Measurements from ENCODE around the gene TOP2A.
"Not testable (repeated sequence)": the region's sequence is repeated elsewhere in the genome, so short reads cannot be mapped to it uniquely, and the experiment has no call there.

TOP2A gene

DNA sequence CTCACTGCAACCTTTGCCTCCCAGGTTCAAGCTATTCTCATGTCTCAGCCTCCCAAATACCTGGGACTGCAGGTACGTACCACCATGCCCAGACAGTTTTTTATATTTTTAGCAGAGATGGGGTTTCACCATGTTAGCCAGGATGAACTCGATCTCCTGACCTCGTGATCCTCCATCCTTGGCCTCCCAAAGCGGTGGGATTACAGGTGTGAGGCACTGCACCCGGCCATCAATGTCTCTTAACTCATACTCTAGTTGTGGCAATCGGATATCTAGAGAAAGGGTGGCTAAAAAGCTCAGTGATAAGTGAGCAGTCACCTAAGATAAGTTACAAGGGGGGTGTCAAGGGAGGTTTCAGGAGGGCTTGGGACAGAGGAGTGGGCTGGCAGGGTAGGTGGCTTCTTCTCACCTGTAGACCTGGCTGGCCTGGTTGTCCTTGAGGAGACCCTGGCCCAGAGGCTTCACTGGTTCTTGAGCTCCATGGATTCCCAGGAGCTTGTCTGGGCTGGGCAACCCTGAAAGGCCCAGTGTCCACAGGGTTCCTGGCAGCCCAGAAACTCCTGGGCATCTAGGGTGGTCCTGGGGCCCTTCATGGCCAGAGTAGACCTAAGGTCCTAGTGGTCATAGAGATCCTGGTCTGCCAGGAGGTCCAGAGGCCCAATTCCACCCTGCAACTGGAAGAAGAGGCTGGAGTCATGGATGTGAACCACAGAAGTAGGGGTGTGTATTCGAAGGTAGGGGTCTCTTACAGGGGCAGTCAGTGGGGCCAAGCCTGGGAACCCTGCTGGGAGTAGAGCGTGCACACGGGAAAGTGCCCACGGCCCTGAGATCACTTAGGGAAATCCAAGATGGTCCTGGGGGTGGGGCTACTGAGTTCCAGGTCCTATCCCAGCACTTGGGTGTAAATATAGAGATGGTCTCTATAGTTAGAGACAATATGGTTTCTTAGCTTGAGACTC is 12.9 kb upstream of the TOP2A start:
- DNase-seq (ENCODE audit: low spot score) = no peak

DNA sequence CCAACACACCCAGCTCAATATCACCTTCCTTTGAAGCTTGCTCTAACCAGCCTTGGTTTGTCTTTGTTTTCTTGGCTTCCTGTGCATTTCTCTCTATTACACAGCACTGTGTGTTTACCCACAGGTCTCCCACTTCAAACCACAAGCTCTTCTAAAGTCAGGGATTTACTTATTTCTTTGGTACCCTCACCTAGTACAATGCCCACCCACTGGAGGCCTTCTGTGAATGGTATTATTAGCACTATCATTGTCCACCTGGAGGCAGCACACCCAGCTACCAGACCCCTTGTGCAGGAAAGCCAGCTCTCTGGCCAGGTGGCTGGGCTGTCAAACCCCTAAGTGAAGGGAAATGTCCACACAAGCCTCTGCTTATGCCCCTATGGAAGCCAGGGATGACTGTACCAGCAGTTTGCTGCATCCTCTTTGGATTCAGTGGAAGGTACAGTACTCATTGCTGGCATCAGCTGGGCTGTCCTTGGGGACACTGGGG is 9.4 kb upstream of the TOP2A start:
- no peak for DNase-seq (ENCODE audit: low spot score)

DNA sequence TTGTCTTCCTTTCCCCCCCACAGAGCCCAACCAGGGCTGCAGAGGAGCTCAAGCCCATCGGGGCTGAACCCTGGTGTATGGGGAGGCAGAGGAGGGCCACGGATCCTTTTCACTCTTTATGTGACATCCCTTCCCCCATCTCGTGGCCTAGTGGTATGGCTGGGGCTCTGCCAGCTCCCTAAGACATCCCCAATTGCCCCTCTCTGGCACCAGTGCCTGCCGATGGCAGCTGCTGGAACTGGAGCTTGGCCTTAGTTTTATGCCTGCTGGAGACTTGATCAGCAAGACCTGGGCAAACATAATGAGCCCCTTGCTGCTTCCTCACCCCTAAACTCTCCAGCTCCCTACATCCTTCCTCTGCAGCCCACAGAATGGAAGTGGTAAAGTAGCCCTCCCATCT is 8.0 kb upstream of the TOP2A start:
- no peak for DNase-seq (ENCODE audit: low spot score)

DNA sequence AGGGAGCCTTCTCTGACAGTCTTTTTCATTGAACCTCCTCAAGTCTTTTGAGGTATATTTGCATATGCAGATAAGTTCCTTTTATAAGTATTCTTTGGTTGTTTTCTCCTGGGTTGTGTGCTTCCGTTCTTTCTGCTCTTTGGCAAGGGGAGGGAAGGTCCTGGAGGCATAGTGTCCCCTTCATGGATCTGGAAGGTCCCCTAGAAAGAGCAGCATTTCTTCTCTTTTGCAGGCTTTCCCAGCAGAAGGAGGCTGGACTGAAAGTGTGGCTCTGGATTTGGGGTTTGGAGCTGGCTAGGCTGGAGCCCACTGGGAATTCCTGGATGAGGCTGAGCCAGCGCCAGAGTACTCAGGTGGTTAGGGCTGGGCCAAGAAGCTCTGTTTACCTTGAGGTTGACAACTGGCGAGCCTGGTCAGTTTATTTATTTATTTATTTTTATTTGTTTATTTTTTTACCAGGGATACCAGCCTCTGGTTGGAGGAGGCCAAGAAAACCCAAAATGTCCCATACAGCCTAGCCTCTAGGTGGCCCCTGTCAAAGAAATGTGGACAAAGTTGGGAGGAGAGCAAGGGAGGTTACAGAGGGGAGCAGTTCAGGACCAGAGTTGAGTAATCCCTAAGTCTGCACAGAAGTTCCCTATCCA is 5.4 kb upstream of the TOP2A start:
- no peak for DNase-seq (ENCODE audit: low spot score)

DNA sequence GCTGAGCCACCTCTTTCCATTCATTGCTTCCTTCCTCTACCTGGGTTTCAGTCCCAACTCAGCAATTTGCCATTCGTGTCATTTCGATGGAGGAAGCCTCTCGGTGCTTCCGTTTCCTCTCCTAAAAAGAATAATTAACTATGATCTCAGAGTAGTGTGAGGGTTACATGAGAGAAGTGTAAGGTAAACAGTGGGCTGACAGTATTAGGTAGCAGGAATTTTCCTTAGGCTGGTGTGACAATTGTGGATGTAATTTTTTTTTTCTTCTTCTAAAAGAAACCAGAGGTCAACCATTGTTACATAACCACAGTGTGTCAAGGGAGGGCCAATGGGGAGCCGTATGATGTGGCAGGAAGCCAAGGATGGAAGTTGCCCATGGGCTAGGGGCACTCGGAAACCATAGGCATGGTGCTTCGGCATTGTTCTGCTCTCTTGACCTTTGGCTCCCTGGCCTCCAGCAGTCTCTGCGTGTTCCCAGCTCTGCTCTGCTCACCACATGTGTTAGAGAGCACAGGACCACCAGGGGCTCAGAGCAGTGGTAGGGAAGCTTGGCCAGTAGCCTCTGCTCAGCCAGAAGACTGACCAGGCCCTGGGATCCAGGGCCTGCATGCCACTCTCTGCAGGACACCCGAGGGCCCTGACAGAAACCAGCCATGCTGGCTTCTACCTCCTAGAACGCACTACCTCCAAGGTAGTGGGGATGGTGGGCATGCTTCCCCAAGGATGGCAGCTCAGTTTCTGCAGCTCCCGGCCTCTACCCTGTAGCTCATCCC is 2.0 kb upstream of the TOP2A start:
- DNase-seq (ENCODE audit: low spot score) = no peak

DNA sequence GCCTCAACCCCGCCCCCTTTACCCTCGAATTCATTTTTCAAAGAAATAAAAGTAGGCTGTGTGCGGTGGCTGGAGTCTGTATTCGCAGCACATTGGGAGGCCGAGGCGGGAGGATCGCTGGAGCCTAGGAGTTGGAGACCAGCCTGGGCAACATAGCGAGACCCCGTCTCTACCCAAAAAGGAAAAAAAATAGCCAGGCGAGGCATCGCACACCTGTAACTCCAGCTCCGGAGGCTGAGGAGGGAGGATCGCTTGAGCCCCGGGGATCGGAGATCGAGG is 671 bp upstream of the TOP2A start:
- no peak for DNase-seq (ENCODE audit: low spot score)

DNA sequence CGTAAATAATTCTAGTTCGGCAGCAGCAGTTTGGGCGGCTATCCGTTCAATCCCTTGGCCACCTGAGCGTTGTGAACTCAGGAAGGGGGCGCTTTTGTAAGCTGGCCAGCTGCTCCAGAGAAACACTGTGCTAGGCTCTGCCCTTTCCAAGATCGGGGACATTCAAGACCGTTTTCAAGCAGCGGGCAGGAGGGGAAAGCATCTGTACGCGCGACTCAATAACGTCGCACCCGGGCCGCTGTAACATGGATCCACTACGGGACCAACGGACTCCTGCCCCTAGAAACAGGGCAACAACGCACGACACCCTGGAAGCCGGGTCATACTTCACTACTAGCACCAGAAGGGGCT is 463 bp downstream of the TOP2A start:
- DNase-seq (ENCODE audit: low spot score) = peak; percentile 59

DNA sequence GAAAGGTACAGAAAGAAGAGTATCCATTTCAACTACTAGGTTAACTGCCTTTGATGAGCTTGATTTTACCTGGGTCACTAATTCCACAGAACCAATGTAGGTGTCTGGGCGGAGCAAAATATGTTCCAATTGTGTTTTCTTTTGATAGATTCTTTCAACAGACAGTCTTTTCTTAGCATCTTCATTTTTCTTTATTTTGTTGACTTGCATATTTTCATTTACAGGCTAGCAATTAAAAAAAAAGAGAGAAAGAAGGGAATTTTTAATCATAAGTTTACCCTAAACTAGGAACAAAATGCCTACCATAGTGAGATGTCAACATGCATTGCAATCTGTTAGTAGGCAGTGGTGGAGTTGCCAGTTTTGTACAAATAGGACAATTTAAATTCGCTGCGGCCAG is 1.0 kb downstream of the TOP2A start:
- no peak for DNase-seq (ENCODE audit: low spot score)

DNA sequence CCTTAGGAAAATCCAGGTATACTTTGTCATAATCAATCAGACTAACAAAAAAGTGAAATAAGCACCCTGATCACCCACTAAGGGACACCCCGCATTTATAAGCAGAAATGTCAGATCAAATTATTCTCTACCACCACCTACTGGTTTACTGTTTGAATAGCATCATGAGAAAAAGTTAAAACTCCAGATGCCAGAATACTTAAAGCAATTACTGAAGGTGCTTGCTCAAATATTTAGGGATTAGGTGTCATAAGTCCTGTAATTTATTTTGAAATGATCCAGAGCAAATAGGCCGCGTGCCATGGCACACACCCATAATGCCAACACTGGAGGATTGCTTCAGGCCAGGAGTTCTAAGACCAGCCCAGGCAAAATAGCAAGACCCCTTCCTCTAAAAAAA is 2.3 kb downstream of the TOP2A start:
- DNase-seq (ENCODE audit: low spot score) = peak; percentile 69

DNA sequence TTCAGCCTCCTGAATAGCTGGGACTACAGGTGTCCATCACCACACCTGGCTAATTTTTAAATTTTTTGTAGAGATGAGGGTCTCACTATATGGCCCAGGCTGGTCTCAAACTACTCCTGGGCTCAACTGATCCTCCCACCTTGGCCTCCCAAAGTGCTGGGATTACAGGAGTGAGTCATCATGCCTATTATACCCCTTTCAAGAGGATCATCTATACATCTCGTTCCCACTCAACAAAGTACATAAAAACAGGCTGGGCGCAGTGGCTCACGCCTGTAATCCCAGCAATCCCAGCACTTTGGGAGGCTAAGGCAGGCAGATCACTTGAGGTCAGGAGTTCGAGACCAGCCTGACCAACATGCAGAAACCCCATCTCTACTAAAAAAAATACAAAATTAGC is 3.4 kb downstream of the TOP2A start:
- DNase-seq (ENCODE audit: low spot score) = not testable (repeated sequence)

DNA sequence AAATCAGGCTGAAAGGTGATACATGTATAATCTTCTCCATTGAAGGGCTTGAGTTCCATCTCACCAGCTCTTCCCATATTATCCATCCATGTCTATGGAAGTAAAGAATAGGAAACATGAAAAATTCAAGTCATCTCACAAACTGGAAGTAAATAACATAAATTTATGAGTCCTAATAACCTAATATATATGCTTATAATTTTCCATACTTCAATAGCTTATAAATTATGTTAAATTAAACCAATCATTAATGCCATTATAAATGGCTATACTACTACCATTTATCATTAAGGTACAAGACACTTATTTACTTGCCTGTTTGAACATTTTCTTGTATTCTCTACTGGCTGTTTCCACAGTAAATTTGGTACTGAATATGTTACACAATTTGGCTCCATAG is 4.8 kb downstream of the TOP2A start:
- no peak for DNase-seq (ENCODE audit: low spot score)

DNA sequence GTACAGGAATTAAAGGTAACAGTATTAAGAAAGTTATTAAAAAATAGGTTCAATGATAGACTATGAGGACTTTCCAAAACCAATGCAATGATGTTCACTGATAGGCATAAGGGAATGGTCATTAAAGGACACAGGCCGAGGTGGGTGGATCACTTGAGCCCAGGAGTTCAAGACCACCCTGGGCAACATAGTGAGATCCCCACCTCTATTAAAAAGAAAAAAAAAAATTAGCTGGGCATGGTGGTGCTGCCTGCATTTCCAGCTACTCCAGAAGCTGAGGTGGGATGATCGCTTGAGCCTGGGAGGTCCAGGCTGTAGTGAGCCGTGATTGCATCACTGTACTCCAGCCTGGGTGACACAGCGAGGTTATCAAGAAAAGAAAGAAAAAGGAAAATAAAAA is 5.9 kb downstream of the TOP2A start:
- no peak for DNase-seq (ENCODE audit: low spot score)

DNA sequence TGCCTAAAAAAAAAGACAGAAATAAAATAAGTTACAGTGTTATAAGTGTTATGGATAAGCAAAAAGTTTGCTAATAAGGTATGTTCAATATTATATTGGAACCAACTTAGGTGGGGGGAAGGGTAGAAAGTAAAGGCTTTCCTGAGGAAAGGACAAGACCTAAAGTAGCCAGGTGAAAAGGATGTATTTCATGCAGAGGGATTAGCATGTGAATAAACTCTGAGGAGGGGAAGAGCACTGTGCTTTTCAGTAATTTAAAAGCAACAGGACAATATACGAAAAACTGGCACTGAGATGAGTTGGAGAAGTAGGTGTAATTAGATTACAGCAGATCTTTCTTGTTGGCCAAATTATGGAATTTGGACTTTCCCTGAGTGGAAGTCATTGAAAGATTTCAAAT is 7.6 kb downstream of the TOP2A start:
- DNase-seq (ENCODE audit: low spot score) = no peak

DNA sequence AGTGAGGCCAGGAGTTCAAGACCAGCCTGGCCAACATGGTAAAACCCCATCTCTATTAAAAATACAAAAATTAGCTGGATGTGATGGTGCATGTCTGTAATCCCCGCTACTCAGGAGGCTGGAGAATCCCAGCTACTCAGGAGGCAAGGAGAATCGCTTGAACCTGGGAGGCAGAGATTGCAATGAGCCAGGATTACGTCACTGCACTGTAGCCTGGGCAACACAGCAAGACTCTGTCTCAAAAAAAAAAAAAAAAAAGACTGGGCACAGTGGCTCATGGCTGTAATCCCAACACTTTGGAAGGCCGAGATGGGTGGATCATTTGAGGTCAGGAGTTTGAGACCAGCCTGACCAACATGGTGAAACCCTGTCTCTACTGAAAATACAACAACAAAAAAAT is 8.2 kb downstream of the TOP2A start:
- not testable (repeated sequence) for DNase-seq (ENCODE audit: low spot score)

DNA sequence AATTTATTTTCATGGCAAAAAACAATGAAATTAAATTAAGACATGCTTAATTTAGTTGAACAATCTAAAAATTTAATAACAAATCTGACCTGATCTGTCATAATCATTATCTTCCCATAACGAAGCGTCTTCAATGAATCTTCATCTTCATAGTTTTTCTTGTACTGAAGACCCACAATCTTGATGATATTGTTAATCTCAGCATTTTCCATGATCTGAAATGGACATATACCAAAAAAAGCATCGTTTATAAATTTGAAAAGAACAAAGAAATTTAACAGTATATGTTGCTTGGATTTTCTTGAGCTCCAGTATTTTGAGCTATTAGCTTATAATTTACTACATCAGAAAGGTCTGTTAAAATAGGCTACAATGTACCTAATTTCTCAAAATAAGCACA is 10.2 kb downstream of the TOP2A start:
- no peak for DNase-seq (ENCODE audit: low spot score)

DNA sequence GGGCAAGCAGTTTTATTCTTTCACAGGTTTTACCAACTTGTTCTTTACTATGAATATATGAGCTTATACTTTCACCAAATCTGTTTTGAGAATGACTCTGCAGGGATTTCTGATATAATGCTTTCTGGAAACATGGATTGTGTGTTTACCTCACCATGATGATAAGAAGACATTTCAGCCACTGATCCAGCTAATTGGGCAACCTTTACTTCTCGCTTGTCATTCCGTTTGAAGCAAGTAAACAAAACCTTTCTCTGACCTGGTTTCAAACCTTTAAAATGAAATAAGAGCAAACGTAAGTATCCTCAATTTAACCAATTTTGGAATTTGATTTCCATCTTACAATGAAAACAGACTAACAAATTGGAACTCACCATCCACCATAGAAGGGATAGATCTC is 13.7 kb downstream of the TOP2A start:
- DNase-seq (ENCODE audit: low spot score) = no peak

DNA sequence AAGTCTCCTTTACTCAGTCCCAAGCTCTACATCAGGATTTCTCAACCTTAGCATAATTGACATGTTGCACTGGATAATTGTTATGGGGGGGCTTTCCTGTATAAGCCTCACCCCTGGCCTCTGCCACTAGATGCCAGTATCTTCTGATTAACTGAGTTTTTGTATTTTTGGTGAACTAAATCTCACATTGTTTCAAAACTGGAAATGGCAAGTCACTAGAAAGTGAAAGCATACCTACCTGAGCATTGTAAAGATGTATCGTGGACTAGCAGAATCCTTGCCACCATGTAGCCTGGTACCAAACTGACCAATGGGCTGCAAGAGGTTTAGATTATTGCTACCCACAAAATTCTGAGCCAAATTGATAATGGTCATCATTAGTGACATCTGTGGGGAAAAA is 15.0 kb downstream of the TOP2A start:
- DNase-seq (ENCODE audit: low spot score) = no peak

DNA sequence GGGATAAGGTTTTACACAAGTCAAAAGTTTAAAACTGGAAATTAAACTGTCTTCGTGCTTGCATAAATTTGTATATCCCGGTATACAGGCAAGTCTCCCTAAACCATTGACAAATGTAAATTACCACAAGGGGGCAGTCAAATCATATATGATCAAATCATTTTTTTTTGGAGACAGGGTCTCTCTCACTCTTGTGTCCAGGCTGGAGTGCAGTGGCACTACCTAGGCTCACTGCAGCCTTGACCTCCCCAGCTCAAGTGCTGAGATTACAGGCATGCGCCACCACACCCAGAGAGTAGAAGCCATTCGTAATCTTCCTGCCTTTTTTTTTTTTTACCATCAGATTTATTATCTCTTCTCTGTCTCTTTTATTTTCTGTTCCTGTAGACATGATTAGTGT is 18.5 kb downstream of the TOP2A start:
- DNase-seq (ENCODE audit: low spot score) = peak; percentile 75

DNA sequence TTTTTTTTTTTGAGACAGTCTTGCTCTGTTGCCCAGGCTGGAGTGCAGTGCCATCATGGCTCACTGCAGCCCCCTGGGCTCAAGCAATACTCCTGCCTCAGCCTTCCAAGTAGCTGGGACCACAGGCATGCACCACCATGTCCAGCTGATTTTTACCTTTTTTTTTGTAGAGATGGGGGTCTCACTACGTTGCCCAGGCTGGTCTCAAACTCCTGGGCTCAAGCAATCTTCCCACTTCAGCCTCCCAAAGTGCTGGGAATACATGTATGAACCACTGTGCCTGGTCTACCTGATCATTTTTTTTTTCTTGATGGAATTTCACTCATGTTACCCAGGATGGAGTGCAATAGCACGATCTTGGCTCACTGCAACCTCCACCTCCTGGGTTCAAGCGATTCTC is 31.1 kb downstream of the TOP2A start:
- not testable (repeated sequence) for DNase-seq (ENCODE audit: low spot score)

DNA sequence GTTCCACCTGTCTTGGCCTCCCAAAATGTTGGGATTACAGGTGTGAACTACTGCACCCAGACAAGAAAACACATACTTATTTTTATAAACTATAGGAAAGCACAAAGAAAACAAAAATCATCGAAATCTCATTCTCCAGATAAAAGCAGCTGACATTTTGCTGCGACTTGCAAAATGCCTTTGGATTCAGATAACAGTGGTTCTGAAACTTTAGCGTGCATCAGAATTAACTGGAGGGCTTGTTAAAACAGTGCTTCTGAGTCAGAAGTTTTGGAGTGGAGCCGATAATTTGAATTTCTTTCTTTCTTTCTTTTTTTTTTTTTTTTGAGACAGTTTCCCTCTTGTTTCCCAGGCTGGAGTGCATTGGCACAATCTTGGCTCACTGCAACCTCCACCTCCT is 35.4 kb downstream of the TOP2A start:
- no peak for DNase-seq (ENCODE audit: low spot score)

DNA sequence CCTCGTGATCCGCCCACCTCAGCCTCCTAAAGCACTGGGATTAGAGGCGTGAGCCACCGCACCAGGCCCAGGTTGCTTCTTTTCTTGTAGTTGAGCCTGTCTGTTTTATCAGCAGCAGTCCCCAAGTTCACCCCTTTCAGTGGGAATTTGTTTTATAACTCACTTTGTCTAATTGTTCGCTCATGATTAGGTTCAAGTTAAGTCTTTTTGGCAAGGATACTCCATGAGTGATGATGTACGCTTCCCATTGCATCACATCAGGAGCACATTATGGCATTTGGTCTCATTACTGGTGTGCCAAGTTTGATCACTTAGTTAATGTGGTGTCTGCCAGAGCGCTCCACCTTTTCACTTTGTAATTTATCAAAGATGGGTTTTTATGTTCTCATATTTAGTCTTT is 38.7 kb downstream of the TOP2A start:
- DNase-seq (ENCODE audit: low spot score) = no peak

DNA sequence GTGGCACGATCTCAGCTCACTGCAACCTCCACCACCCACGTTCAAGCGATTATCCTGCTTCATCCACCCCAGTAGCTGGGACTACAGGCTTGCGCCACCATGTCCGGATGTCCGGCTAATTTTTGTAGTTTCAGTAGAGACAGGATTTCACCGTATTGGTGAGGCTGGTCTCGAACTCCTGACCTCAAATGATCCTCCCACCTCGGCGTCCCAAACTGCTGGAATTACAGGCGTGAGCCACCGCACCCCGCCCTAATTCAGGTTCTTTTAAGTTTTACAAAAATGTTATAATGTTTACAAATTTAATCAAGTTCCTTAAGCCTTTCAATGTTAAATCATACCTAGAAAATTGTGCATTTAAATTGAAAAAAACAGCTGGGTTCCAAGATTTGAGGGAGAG is 39.9 kb downstream of the TOP2A start:
- no peak for DNase-seq (ENCODE audit: low spot score)

DNA sequence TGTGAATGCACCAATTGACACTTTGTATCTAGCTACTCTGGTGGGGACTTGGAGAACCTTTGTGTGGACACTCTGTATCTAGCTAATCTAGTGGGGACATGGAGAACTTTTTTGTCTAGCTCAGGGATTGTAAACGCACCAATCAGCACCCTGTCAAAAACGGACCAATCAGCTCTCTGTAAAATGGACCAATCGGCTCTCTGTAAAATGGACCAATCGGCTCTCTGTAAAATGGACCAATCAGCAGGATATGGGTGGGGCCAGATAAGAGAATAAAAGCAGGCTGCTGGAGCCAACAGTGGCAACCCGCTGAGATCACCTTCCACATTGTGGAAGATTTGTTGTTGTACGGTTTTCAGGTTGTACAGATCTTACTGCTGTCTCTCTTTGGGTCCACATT is 41.2 kb downstream of the TOP2A start:
- DNase-seq (ENCODE audit: low spot score) = not testable (repeated sequence)

Data from NAMALWA (cell line).